GM21381 (cell line): ENCODE results near the gene FKBP6.
"Not testable (repeated sequence)": the region's sequence is repeated elsewhere in the genome, so short reads cannot be mapped to it uniquely, and the experiment has no call there.

Experiments used
- ATAC-seq: cut with Tn5 transposase; IDR thresholded peaks from one replicate; pipeline ENCODE4 v1.9.1; 2021; ENCODE audit warnings: mild to moderate bottlenecking, moderate library complexity; ENCODE audit not compliant: unreplicated experiment

Gene FKBP6

DNA sequence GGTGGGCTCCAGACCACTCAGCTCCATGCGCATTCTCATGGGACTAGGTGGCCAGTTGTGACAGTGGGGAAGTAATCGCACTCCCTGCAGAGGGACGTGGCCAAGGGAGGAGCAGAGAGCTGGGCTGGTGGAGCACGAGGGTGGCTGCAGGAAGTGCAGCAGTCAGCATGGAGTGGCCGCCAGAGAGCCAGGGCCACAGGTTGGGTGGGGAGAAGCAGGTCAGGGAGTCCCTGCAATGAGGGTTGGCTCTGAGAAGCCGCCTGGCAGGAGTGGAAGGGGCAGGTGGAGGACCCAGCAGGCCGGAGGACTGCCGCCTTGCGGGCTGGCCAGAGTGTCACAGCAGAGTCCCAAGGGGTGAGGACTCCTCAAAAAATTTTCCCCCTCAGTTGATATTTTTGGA, 26.2 kb downstream of the FKBP6 start:
- ATAC-seq = no peak

DNA sequence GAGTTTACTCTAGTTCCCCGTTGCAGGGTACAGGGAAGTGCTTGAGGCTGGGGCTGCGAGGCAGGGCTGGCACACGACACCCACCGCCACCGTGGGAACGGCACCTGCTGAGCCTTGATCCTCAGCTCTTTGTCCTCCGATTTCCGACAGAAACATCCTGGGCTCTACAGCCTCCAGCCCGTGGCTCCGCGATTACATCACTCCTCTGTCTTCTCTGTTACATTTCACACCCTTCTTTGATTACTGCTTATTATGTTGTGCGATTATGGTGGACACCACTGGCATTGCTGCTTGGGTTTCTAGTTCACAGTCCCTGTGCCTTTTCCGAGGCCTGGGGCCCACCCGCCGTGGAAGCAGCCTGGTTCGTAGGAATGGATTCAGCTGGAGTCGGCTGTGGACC, 26.9 kb downstream of the FKBP6 start:
- ATAC-seq = no peak

DNA sequence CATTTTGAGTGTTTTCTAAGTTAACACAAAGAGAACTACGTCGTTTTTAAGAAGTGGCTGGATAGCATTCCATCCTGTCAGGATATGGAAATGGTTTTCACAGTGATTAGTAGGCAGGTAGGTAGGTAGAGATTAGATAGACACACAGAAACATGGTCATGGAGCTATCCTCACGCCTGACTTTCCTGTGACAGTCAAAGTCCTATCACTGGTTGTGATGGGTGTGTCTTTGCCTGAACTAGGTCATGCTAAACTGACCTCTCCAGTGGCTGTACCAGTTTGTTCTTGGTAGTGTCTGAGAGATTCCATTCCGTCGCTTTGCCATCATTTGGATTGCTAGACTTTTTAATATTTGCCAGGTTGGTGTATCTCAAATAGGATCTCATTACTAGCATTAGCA, 28.2 kb downstream of the FKBP6 start:
- no peak for ATAC-seq

DNA sequence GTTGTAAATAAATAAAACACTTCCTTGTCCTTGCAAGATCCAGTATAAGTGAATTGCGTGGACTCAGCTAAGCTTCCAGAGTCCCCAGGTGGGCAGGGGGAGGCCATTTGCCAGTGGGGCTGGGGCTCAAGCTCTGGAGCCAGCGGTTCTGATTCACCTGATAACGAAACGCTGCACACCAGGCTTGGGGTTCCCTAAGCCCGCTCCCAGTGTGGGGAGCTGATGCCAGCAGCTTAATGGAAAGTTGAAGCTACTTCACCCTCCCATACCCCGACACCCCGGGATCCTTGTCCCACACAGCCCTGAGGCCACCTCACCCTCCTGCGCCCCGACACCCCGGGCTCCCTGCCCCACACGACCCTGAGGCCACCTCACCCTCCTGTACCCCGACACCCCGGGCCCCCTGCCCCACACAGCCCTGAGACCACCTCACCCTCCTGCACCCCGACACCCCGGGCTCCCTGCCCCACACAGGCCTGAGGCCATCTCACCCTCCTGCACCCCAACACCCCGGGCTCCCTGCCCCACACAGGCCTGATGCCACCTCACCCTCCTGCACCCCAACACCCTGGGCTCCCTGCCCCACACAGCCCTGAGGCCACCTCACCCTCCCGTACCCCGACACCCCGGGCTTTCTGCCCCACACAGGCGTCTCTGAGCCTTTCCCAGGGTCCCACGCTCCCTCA, 30.8 kb downstream of the FKBP6 start:
- ATAC-seq = no peak

DNA sequence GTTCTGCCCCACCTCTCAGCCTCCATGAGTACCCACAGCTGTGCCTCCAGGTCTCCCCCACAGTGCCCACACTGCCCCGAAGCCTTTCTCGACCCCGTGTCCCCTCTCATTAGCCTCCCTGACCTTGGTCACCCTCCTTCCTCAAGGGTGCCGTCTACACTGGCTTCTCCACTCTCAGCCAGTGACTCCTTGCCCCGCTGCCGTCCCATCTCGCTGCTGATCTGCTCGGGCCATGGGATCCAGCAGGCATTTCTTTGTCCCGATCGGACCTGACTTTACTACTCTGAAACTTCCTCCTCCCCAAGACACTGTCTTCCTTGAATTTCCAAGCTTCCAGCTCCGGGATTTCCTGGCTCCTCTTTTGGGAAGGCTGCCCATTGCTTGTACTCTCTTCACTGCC, 31.3 kb downstream of the FKBP6 start:
- ATAC-seq = no peak

DNA sequence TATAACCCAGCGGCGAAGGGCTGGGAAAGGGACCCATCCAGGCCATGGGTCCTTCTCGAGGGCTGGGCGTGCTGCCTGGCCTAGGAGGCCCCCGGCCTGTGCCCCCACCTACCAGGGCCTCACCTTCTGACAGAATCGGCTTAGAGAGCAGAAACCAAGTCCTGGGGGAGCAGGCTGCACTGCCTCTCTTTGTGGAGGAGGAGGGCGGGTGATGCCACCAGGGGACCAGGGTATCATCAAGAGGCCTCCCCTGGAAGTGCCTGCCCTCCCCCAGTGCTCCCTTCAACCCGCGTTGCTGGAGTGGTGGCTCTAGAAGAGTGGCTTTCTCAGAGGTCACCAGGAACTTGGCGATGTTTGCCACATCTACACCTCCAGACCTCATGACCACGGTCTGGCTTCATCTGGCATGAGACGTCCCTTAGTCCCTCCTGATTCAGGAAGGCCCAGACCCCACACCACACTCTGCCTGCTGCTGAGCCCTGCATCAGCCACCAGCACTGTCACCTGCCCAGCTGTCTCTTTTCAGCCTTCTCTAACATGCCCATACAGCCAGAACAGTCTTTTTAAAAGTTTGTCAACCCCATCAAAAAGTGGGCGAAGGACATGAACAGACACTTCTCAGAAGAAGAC, 31.9 kb downstream of the FKBP6 start:
- ATAC-seq = no peak

DNA sequence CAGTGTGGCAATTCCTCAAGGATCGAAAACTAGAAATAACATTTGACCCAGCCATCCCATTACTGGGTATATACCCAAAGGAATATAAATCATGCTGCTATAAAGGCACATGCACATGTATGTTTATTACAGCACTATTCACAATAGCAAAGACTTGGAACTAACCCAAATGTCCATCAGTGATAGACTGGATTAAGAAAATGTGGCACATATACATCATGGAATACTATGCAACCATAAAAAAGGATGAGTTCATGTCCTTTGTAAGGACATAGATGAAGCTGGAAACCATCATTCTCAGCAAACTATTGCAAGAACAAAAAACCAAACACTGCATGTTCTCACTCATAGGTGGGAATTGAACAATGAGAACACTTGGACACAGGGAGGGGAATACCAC, 32.6 kb downstream of the FKBP6 start:
- not testable (repeated sequence) for ATAC-seq

DNA sequence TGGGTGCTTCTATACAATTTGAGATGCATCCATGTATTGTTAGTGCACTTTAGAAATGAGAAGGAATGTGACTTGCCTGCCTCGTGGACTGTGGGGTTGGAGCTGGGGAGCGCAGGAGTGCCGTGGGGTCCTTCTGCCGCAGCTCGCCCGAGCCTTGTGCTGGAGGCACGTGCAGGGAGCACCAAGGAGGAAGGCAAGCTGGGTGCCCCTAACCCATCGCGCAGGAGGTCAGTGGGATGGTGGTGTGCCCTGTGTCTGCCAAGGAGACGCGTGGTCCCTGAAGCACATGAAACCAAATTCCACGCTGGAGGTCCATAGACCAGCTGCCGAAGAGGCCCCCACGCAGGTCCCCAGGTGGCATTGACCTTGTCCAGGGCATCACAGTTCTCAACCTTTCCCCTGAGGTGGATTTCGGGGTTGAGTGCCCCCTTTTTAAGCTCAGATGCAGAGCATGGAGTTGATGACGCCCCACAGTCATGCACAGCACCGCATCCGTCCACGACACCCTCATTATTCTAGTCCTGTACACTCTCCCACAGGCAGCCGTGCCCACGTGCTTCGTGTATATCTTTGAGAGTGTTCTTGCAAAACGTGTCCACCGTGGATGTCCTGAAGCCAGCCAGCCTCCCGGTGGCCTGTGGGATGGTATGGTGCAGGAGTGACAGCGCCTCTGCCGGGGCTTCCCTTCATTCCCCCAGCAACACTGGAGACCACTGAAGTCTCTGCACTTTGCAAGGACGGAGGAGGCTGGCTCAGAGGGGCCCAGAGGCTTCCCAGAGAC, 35.5 kb downstream of the FKBP6 start:
- no peak for ATAC-seq

DNA sequence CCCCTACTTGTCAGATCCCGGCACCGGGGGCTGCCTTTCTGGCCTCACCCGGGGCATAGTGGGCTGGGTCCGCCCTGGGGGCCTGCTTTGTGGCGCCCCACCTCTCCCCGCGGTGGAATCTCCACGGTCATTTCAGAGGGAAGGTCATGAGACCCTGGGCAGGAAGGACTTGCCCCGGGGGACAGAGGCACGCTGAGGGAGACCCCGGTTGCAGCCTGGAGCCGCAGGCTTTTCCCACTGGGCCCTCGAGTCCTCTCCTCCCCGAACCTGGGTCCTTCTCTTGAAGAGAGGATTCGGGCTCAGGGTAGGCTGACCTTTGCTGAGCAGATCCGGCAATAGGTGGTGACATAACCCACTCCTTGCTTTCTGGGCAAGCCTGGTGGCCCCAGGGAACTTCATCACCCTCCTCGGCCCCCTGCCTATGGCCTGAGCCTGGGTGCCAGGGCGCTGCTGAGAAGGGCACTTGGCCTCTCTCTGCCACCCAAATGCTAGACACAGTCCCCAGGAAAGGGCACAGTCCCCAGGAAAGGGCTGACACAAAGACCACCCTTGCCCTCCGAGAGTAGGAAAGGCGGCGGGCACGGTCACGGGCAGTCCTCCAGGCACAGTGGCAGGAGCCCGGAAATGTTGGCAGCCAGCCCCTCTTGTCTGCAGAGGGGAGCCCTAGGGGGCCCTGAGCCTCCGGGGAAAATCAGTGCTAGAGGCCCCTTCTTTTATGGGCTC, 36.2 kb downstream of the FKBP6 start:
- no peak for ATAC-seq

DNA sequence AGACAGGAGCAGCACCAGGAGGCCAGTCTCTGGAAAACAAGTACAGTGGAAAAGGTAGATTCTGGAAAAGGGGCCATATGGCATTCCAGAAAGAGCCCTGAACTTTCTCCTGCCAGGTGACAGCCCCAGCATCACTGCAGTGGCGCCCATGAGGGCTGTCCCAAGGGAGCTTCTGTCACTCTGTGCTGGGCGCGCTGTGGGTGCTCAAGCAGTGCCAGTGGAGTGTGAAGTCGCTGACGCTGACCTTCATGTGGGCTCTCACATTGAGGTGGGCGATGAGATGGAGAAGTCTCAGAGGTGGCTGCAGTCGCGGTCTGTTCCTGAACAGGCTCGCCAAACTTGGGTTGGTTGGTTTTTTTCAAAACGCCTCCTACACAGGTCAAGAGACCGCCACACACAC, 38.2 kb downstream of the FKBP6 start:
- ATAC-seq = no peak

DNA sequence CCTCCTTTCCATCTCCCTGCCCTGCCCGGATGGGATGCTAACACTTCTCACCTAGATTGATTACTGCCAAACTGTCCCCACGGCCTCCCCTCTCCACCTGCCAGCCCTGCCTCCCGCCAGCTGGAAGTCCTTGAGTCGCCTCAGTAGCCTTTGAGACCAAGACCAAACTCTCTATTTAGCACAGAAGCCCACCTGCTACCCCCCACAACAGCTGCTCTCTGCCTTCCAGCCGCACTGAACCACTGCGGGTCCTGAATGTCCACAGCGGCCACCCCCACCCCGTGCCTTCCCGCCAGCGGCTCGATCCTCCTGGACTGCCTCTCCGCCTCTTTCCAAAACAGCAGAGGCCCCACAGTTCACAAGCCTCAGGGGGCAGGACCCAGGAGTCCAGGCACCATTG, 39.0 kb downstream of the FKBP6 start:
- no peak for ATAC-seq

DNA sequence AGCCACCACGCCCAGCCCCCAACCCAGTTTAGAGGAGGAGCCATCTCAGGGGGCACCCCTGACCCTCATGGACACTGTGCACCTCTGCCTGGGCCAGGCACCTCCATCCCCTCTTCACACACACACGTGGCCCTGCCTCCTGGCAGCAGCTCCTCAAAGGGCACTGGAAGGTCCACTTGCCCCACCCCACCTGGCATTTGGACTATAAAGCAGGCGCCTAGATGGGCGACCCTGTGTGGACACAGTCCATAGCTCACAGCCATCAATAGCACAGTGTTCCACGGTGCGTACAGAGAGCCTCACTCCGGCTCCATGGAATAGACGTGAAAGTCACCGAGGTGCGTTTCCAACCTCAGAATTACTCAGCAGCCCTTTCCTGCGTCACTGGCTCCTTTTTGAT, 41.0 kb downstream of the FKBP6 start:
- ATAC-seq = no peak

DNA sequence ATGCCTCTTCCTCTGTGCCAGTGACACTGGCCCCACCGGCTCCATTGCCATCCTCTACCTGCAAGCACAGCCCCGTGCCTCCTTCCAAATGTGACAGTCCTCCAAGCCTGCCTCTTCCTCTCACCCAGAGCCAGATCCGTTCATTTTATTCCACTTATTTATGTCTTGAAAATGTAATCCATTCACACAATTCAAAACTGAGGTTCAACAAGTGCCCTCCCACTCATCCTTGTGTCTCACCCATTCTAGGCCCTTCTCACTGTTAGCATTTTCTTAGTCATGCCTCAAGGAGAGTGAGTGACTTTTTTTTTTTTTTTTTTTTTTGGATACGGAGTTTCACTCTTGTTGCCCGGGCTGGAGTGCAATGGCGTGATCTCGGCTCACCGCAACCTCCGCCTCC, 41.7 kb downstream of the FKBP6 start:
- ATAC-seq = no peak

DNA sequence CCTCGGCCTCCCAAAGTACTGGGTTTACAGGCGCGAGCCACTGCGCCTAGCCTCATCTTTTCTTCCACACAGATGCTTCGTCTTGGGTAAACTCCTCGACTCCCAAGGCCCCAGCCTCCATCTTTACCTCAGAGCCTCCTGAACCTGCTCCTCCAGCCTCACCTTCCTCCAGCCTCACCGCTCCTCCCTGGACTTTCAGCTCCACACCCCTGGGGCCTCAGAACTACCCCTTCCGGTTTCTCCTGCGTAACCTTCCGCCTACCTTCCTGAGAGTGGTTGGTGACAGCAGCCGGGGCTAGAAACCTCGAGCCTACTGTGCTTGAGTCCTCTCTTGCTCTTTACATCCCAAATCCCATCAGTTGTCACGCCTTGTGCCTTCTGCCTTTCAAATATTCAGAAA, 45.8 kb downstream of the FKBP6 start:
- ATAC-seq = no peak

DNA sequence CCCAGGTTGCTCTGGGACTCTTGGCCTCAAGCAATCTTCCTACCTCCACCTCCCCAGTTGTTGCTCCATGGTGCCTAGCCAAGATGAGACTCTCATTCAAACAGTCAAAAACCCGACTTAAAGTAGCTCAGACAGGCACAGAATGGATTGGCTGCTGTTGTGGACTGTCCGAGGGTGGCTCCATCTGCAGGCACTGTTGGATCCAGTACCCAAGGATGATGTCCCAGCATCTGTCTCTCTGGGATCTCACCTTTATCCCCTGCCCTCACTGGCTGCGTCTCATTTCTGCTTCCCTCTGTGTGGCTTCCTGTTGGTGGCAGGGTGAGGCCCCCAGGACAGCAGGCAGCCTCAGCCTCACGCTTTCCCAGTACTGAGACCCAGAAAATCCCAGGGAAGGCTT, 48.3 kb downstream of the FKBP6 start:
- not testable (repeated sequence) for ATAC-seq

DNA sequence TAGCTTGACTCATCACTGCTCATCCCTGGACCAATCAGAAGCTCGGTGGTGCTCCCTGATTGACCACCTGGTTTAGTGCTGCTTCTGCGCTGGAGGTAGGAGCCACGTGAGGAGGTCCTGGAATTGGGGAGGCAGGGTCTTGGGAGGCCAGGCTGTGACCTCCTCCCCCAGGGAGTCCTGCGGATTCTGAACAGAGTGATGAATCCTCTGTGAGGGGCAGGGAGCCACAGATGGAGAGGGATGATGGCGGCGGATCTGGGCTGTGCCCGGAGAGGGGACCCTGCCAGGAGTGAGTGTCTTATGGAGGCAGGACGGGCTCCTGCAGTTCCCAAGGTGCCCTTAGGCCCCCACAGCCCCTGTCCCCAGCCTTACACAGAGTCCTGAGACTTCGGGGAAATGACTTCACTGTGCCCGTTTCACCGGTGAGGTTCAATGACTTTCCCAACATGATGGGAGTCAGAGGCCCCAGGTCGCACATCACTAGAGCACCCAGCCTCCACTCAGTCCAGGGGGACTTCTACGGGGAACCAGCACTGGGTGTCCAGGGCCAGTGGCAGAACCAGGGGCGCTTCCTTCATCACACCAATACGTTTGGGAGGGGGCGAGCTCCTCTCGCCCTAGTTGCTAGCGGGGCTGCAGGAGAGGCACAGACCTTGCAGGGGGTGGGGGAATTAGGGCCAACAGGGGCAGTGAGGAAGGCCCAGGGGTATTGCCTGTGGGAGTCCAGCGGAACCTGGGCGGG, 48.9 kb downstream of the FKBP6 start:
- no peak for ATAC-seq

DNA sequence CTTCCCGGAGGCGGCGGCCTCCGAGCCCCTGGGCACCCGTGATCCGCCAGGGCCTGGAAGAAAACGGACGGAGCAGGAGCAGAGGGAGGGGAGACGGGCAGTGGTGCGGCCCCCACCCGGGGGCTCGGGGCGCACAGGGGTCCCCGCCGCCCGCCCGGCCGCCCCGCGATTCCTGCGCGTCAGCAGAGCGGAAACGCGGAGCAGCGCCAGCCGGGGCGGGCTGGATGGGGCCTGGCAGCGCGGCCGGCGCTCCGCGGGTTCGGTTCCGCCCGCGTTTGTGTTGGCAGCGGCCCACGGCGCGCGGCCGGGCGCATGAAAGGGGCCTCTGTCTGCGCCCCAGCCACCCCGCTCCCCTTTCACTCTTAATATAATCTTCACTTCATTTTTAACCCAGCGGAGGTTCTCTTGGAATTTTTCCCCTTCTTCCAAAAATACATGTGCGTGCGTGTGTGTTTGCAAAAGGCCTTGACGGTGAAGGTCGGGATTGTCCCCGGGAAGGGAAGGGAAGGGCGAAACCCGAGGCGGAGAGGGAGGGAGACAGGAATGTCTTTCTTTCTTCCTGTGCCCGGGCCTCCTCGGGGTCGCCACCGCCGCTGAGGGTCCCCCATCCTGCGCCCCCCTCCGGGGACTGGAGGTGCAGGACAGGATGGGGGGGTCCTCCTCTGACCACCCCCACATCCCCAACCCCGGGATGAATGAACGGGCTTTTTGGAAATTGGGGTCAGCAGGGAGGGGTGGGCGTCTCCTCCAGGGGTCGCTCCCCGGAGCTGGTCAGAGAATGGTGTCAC, 49.6 kb downstream of the FKBP6 start:
- ATAC-seq = not testable (repeated sequence)

DNA sequence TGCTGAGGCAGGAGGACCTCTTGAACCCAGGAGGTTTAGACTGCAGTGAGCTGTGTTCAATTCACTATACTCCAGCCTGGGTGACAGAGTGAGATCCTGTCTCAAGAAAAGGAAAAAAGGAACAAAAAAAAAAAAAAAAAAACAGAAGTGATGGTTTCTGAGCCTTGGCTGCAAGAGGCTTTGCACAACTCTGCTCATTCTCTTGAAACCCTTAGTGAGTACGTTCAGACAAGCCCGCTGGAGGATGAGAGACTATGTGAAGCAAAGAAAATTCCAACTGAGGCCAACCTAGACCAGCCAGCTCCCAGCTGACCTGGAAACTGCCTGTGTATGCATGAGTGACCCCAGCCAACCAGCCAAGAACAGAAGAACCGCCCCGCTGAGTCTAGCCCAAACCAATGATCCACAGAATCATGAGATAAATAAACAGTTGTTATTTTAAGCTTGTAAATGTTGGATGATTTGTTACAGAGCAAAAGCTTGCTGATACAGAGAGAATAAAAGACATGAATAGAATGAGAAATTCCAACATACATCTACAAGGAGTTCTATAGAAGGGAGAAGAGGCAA, 55.1 kb downstream of the FKBP6 start:
- no peak for ATAC-seq

DNA sequence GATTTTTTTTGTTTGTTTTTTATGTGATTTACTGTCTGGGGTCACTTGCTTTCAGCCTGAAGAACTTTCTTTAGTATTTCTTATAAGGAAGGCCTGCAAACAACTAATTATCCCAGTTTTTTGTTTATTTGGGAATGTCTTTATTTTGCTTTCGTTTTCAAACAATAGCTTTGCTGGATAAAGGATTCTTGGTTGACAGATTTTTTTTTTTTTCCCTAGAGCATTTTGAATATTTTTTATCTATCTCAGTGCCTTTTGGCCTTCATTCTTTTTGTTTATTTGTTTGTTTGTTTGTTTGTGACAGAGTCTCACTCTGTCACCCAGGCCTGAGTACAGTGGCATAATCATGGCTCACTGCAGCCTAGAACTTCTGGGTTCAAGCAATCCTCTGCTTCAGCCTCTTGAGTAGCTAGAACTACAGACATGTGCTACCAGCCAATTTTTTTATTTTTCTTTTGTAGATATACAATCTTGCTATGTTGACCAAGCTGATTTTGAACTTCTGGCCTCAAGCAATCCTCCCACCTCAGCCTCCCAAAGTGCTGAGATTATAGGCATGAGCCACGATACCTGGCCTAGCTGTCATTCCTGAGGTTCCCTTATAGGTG, 59.4 kb downstream of the FKBP6 start:
- no peak for ATAC-seq
